HG03575 (cell line): Measurements from ENCODE around the gene KCNIP3.
"Not testable (repeated sequence)": the region's sequence is repeated elsewhere in the genome, so short reads cannot be mapped to it uniquely, and the experiment has no call there.

ENCODE experiments used
- ATAC-seq: cut with Tn5 transposase; IDR thresholded peaks from one replicate; pipeline ENCODE4 v1.9.1; 2021; ENCODE audit not compliant: unreplicated experiment, insufficient number of reproducible peaks, low FRiP score; ENCODE audit errors: extremely low read depth

KCNIP3 gene

DNA sequence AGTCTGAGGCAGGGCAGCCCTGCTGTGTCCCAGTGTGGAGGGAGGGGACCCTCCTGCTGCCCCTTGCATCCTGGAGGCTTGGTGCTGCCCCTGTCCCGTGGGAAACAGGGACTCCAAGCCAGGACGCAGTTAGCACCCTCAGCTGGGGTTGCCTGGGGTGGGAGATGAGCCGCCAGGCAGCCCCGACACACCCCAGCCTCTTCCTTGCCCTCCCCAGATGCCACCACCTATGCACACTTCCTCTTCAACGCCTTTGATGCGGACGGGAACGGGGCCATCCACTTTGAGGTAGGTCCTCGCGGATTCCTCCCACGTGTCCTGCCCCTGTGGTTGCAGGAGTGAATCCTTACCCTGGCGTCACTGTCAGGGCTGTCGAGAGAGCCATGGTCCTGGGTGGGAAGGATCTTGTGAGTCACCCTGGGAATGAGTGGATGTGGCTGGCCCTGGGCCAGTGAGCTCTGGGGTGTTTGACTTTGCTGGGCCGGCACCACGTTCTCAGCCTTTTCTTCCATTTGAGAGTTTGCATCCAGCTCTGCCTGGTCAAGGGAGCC, 77.8 kb downstream of the KCNIP3 start:
- ATAC-seq, result no peak

DNA sequence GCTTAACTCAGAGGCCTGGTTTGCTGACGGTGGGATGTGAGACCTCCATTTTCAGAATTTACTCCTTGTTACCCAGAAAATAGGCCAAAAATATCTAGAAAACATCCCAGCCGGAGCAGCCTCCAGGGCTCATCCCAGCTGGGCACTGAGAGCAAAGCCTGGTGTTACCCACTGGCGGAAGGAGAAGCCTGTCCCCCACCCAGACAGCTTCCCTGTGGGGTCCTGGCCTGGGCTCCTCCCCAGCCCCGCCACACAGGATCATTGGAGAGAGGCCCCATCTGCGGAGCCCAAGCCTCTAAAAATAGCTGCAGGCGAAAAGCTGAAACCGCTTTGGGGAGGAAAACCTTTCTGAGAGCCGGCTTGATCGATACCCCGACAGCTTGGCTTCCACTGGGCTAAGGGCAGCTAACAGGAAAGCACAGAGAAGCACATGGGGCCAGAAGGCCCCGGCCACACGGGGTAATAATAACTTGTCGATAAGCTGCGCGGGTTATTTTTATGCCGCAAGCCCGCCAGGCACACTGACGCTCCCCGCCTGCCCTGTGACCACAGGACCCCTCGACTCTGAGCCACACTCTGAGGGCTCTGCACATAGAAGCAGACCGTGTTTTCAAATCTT, 78.5 kb downstream of the KCNIP3 start:
- no peak for ATAC-seq

- no peak for ATAC-seq
These were observed 79.4 kb downstream of the KCNIP3 start for GRCh38 chr2:95376311-95377215.

- ATAC-seq, result no peak
These were observed 80.3 kb downstream of the KCNIP3 start for GRCh38 chr2:95377216-95378123.

- not testable (repeated sequence) for ATAC-seq
These were observed 81.1 kb downstream of the KCNIP3 start for GRCh38 chr2:95378281-95378680.

- no peak for ATAC-seq
These were observed 82.3 kb downstream of the KCNIP3 start for GRCh38 chr2:95379371-95379831.

DNA sequence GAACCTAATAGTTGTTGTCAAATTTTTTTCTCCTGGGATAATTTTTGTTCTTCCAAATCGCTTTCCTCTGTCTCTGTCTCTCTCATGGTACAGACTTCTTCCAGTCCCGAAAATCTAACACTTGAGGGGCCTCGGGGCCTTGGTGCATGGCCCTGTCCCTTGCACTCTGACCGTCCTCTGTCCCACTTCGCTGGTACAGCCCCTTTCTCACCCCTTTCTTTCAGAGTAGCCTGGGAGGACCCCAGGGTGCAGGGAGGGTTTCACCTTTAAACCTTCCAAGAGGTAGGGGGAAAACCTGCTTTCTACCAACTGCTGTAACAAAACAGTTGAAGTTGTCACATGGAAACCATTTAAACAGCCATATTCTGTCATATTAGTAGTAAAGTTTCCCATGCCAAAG, 83.1 kb downstream of the KCNIP3 start:
- ATAC-seq, result no peak

DNA sequence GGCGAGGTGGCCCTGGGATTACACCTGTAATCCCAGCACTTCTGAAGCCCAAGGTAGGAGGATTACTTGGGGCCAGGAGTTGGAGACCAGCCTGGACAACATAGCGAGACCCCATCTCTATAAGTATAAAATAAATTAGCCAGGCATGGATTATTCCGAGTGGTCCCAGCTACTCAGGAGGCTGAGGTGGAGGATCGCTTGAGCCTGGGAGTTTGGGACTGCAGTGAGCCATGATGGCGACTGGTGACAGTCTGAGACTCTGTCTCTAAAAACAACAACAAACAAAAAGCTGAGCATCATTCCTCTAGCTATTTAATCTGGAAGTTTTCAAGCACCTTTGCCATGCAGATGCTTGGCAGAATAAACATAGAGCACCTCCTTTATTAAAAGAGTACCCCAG, 83.6 kb downstream of the KCNIP3 start:
- ATAC-seq, result no peak

GRCh38 chr2:95381212-95382191, 84.4 kb downstream of the KCNIP3 start:
- no peak for ATAC-seq

- no peak for ATAC-seq
These were observed 85.0 kb downstream of the KCNIP3 start for GRCh38 chr2:95382192-95382591.

DNA sequence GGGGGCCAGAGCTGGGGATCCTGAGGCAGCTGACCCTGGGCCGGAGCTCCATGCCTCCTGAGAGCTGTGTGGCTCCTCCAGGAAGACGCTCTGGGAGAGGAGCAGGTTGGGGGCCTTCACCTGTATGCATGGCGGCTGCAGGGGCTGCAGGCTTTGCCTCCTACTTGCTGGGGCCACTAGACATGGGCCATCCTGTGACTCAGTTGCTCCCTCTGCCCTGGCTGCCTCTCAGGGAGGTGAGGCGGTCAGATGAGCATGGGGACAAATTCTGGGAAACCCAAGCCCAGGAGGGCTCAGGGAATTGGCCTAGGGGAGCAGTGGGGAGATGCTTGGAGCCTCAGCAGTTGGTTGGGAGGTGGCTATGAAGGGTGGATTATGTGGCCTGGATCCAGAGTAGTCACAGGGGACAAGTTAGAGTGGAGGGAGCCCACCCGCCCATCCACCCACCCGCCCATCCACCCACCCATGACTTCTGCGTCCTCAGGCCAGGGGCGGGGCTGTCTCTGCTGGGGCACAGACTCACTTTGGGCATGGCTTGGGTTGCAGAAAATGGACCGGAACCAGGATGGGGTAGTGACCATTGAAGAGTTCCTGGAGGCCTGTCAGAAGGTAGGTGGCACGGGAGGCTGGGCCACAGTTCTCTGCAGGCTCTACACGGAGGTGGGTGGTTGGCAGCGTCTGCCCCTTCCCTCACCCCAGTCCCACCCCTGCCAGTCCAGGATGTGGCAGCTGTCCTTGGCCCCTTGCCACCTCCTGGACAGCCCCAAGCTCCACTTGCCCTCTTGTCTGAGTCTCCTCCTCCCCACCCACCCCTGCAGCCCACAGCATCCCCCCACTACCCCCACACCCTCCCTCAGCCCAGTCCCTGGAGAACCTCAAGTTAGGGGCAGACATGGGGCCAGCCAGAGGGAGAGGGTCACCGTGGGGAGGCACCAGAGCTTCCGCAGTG, 85.8 kb downstream of the KCNIP3 start:
- no peak for ATAC-seq

DNA sequence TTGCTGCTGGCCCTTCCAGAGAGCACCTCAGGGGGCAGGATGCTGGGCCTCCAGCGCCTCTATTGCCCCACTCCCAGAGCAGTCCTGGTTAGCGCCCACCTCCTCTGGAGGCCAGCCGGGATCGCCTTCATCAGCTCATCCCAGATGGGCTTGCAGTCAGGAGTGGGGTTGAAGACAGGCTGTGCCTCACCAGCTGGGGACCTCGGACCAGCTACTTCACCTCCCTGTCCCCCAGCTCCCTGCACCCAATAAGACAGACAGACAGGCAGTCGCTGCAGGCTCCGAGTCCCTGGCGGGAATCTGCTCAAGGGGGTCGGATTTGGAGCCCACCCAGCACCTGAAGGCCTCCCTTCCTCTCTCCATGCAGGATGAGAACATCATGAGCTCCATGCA, 86.5 kb downstream of the KCNIP3 start:
- no peak for ATAC-seq

GRCh38 chr2:95384854-95385569, 87.9 kb downstream of the KCNIP3 start:
- no peak for ATAC-seq

DNA sequence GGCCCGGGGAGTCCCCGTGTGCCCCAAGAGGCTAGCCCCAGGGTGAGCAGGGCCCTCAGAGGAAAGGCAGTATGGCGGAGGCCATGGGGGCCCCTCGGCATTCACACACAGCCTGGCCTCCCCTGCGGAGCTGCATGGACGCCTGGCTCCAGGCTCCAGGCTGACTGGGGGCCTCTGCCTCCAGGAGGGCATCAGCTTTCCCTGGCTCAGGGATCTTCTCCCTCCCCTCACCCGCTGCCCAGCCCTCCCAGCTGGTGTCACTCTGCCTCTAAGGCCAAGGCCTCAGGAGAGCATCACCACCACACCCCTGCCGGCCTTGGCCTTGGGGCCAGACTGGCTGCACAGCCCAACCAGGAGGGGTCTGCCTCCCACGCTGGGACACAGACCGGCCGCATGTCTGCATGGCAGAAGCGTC, 88.4 kb downstream of the KCNIP3 start:
- no peak for ATAC-seq

GRCh38 chr2:95386031-95386430, 88.9 kb downstream of the KCNIP3 start:
- no peak for ATAC-seq

DNA sequence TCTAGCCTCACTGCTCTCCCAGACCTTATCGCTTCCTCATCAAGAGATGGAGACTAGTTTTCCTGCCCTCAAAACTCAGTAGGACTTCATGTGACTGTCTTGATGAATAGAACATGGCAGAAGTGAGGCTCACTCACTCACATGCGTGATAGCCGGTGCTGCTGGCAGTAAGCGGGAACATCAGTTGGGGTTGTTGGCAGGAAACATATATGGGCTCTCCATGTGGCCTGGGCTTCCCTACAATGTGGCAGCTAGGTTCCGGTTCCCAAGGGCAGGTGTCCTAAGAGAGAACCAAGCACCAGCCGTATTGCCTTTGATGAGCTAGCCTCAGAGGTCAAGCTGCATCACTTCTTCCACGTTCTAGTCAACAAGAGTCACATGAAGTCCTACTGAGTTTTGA, 90.2 kb downstream of the KCNIP3 start:
- no peak for ATAC-seq
